Activated T-cell treated with anti-CD3 and anti-CD28 coated beads, Interleukin-2, amount 50 U/mL, for 72 hours (primary cell): ENCODE data around the gene RABL6. TPM values are rescaled to one million over a fixed set of nuclear protein-coding genes. Genes with fewer than 3 reads are reported as not detected.
A peak's percentile ranks its signal among the peaks of the same experiment; 100 is the strongest.
"Not testable (repeated sequence)": the region's sequence is repeated elsewhere in the genome, so short reads cannot be mapped to it uniquely, and the experiment has no call there.

Experiments
- ATAC-seq, 2 donors: fragments of 150-1000 bp; cut with Tn5 transposase; replicated peaks in 1 of 2; 2 replicates each; pipeline ENCODE4 v1.10.0; 2021; ENCODE audit warnings: moderate library complexity in 2 of 2, mild to moderate bottlenecking in 1 of 2
- DNase-seq, 2 donors: peaks; one replicate each; pipeline ENCODE4 v3.0.0; 2021 to 2022; ENCODE audit warnings: mixed read lengths in 1 of 2
- H3K27ac Mint-ChIP-seq: one replicate; pipeline ENCODE4 v1.8.0; 2022; ENCODE audit warnings: mild to moderate bottlenecking, moderate library complexity, mixed read lengths
- H3K27me3 Mint-ChIP-seq: one replicate; pipeline ENCODE4 v1.8.0; 2022; ENCODE audit warnings: low read depth, mixed read lengths
- H3K36me3 Mint-ChIP-seq, 2 donors: one replicate each; pipeline ENCODE4 v1.8.0; 2022; ENCODE audit warnings: mixed read lengths in 2 of 2, mild to moderate bottlenecking in 1 of 2; ENCODE audit not compliant: insufficient read depth in 2 of 2
- H3K4me1 Mint-ChIP-seq: one replicate; pipeline ENCODE4 v1.8.0; 2022; ENCODE audit warnings: low read depth, mixed read lengths
- H3K4me3 Mint-ChIP-seq, 2 donors: one replicate each; pipeline ENCODE4 v1.8.0; 2022; ENCODE audit warnings: mild to moderate bottlenecking in 2 of 2, mixed read lengths in 2 of 2, moderate library complexity in 2 of 2
- H3K9me3 Mint-ChIP-seq, 2 donors: one replicate each; pipeline ENCODE4 v1.8.0; 2022; ENCODE audit warnings: mixed read lengths in 2 of 2
- total RNA-seq, 2 donors: library from RNA; stranded (reverse); gene quantifications; one replicate each; pipeline ENCODE4 v1.2.3, GENCODE V29; 2022

Gene RABL6
- 10 to 100 TPM; 65.7 to 66.8 TPM for total RNA-seq

- Mint-ChIP-seq H3K27me3 (no peaks in the 10 kb centered on the region), H3K36me3 (peaks cover 3 to 10% of the 10 kb centered on the region in 2 donors), H3K4me1 (peaks cover 35% of the 10 kb centered on the region), H3K4me3 (peak within 1 kb of the TSS; percentile 88 to 97), H3K9me3 (no peaks in the 10 kb centered on the region), H3K27ac (peak within 1 kb of the TSS; percentile 87)
- DNase-seq (peak; percentile 85 to 90), ATAC-seq (peak; percentile 92)
Observed at GRCh38 chr9:136807281-136808074, at the start of gene RABL6. RABL6 (plus strand) TSS chr9:136807948; CDS start chr9:136808197, 249 bp downstream.

- peaks cover 6% of the 10 kb centered on the region for H3K27me3 Mint-ChIP-seq
- DNase-seq (no peak), ATAC-seq (no peak)
- H3K9me3 Mint-ChIP-seq, result peaks cover 0 to 10% of the 10 kb centered on the region in 2 donors
- no peak overlapping the region for H3K4me3 Mint-ChIP-seq
- no peaks in the 10 kb centered on the region for H3K4me1 Mint-ChIP-seq
- H3K36me3 Mint-ChIP-seq, result peaks cover 8 to 9% of the 10 kb centered on the region in 2 donors
- no peak overlapping the region for H3K27ac Mint-ChIP-seq
Observed at GRCh38 chr9:136759001-136759400, 48.7 kb upstream of the RABL6 start.

- H3K27me3 Mint-ChIP-seq, result peaks cover 6% of the 10 kb centered on the region
- DNase-seq (no peak), ATAC-seq (no peak)
- peaks cover 0 to 10% of the 10 kb centered on the region in 2 donors for H3K9me3 Mint-ChIP-seq
- peaks cover 8 to 9% of the 10 kb centered on the region in 2 donors for H3K36me3 Mint-ChIP-seq
- H3K4me1 Mint-ChIP-seq, result no peaks in the 10 kb centered on the region
- no peak overlapping the region for H3K4me3 Mint-ChIP-seq
- H3K27ac Mint-ChIP-seq, result no peak overlapping the region
Observed at GRCh38 chr9:136759436-136760325, 48.1 kb upstream of the RABL6 start.

GRCh38 chr9:136760424-136760823 lies 47.3 kb upstream of the RABL6 start:
- Mint-ChIP-seq H3K9me3 (peaks cover 0 to 9% of the 10 kb centered on the region in 2 donors), H3K27me3 (peaks cover 6% of the 10 kb centered on the region), H3K4me1 (peaks cover under 1% of the 10 kb centered on the region), H3K4me3 (no peak overlapping the region), H3K27ac (no peak overlapping the region), H3K36me3 (peaks cover 7 to 9% of the 10 kb centered on the region in 2 donors)
- no peak for ATAC-seq
- DNase-seq, result no peak

GRCh38 chr9:136760834-136761544 lies 46.8 kb upstream of the RABL6 start:
- ATAC-seq (peak in 1 of 2 donors; percentile 44), DNase-seq (peak in 1 of 2 donors; percentile 37)
- H3K9me3 Mint-ChIP-seq, H3K4me3 Mint-ChIP-seq, H3K4me1 Mint-ChIP-seq, H3K27ac Mint-ChIP-seq, H3K27me3 Mint-ChIP-seq, H3K36me3 Mint-ChIP-seq: not testable (repeated sequence)

GRCh38 chr9:136761545-136761981 lies 46.2 kb upstream of the RABL6 start:
- no peak overlapping the region for H3K27ac Mint-ChIP-seq
- H3K9me3 Mint-ChIP-seq, result no peaks in the 10 kb centered on the region
- H3K4me1 Mint-ChIP-seq, result peaks cover 12% of the 10 kb centered on the region
- no peak overlapping the region for H3K4me3 Mint-ChIP-seq
- DNase-seq (no peak), ATAC-seq (no peak)
- peaks cover 6% of the 10 kb centered on the region for H3K27me3 Mint-ChIP-seq
- no peaks in the 10 kb centered on the region for H3K36me3 Mint-ChIP-seq

- Mint-ChIP-seq H3K4me3 (no peak overlapping the region), H3K4me1 (peaks cover 19% of the 10 kb centered on the region), H3K36me3 (no peaks in the 10 kb centered on the region), H3K27ac (no peak overlapping the region), H3K9me3 (no peaks in the 10 kb centered on the region), H3K27me3 (peaks cover 12% of the 10 kb centered on the region)
- no peak for ATAC-seq
- no peak for DNase-seq
Observed at GRCh38 chr9:136762221-136762691, 45.5 kb upstream of the RABL6 start.

- Mint-ChIP-seq H3K4me3 (no peak overlapping the region), H3K36me3 (no peaks in the 10 kb centered on the region), H3K27ac (no peak overlapping the region), H3K27me3 (peaks cover 21% of the 10 kb centered on the region), H3K9me3 (no peaks in the 10 kb centered on the region), H3K4me1 (peaks cover 19% of the 10 kb centered on the region)
- ATAC-seq (peak; percentile 29 to 51), DNase-seq (peak; percentile 43 to 45)
Observed at GRCh38 chr9:136762915-136763648, 44.7 kb upstream of the RABL6 start.

- no peak overlapping the region for H3K4me3 Mint-ChIP-seq
- no peaks in the 10 kb centered on the region for H3K36me3 Mint-ChIP-seq
- H3K27ac Mint-ChIP-seq, result no peak overlapping the region
- peaks cover 26% of the 10 kb centered on the region for H3K27me3 Mint-ChIP-seq
- H3K4me1 Mint-ChIP-seq, result peaks cover 19% of the 10 kb centered on the region
- DNase-seq (no peak), ATAC-seq (no peak)
- H3K9me3 Mint-ChIP-seq, result no peaks in the 10 kb centered on the region
Observed at GRCh38 chr9:136763649-136764035, 44.1 kb upstream of the RABL6 start.

GRCh38 chr9:136764301-136764891 lies 43.4 kb upstream of the RABL6 start, which contains the start of gene LCN15:
LCN15 (minus strand) TSS chr9:136764518; CDS start chr9:136764488, 30 bp downstream.
- peaks cover 27% of the 10 kb centered on the region for H3K27me3 Mint-ChIP-seq
- ATAC-seq, result no peak
- H3K9me3 Mint-ChIP-seq, result no peaks in the 10 kb centered on the region
- no peak within 1 kb of the TSS for H3K4me3 Mint-ChIP-seq
- no peak for DNase-seq
- H3K4me1 Mint-ChIP-seq, result peaks cover 19% of the 10 kb centered on the region
- no peak within 1 kb of the TSS for H3K27ac Mint-ChIP-seq
- no peaks in the 10 kb centered on the region for H3K36me3 Mint-ChIP-seq

- Mint-ChIP-seq H3K9me3 (no peaks in the 10 kb centered on the region), H3K4me1 (peaks cover 23% of the 10 kb centered on the region), H3K4me3 (no peak overlapping the region), H3K27ac (no peak overlapping the region), H3K36me3 (no peaks in the 10 kb centered on the region), H3K27me3 (peaks cover 27% of the 10 kb centered on the region)
- ATAC-seq (no peak), DNase-seq (no peak)
Observed at GRCh38 chr9:136765041-136765440, 42.7 kb upstream of the RABL6 start.
